MCF 10A (cell line): ENCODE data around the gene BEND7. TPM values are rescaled to one million over a fixed set of nuclear protein-coding genes. Genes with fewer than 3 reads are reported as not detected.
A peak's percentile ranks its signal among the peaks of the same experiment; 100 is the strongest.

Source experiments
- BruUV-seq: library from RNA; stranded (reverse); fragments of 400-500 nt; replicated peaks from 2 replicates; lab custom pipeline; 2021; lab: Mats Ljungman, UMichigan
- CTCF ChIA-PET: fragments of 300-600 bp; sonication (Branson Sonifier 250); formaldehyde crosslinking; extraction: SDS; loops from one replicate; lab custom pipeline; 2021; ENCODE audit warnings: antibody characterized with exemption, inconsistent platforms; lab: Yijun Ruan, JAX
- POLR2A ChIA-PET: fragments of 300-600, 350-650 bp; sonication (Branson Sonifier 250); formaldehyde crosslinking; extraction: SDS; loops from one replicate; lab custom pipeline; 2020; ENCODE audit warnings: antibody characterized with exemption, inconsistent platforms; lab: Yijun Ruan, JAX
- DNase-seq: peaks from one replicate; pipeline ENCODE4 v3.0.0-alpha.2; 2018; ENCODE audit not compliant: unreplicated experiment
- H3K27ac Mint-ChIP-seq: one replicate; pipeline ENCODE4 v1.8.0; 2022; ENCODE audit warnings: mild to moderate bottlenecking, low read depth, mixed read lengths; ENCODE audit not compliant: unreplicated experiment
- H3K27me3 Mint-ChIP-seq: one replicate; pipeline ENCODE4 v1.8.0; 2022; ENCODE audit warnings: mixed read lengths; ENCODE audit not compliant: insufficient read depth, unreplicated experiment
- H3K36me3 Mint-ChIP-seq: one replicate; pipeline ENCODE4 v1.8.0; 2022; ENCODE audit warnings: mild to moderate bottlenecking, moderate library complexity, mixed read lengths; ENCODE audit not compliant: insufficient read depth, unreplicated experiment
- H3K4me1 Mint-ChIP-seq: one replicate; pipeline ENCODE4 v1.8.0; 2022; ENCODE audit warnings: mixed read lengths; ENCODE audit not compliant: insufficient read depth, unreplicated experiment
- H3K4me3 Mint-ChIP-seq: one replicate; pipeline ENCODE4 v1.8.0; 2022; ENCODE audit warnings: mild to moderate bottlenecking, moderate library complexity, mixed read lengths; ENCODE audit not compliant: unreplicated experiment
- H3K9me3 Mint-ChIP-seq: one replicate; pipeline ENCODE4 v1.8.0; 2022; ENCODE audit warnings: mixed read lengths; ENCODE audit not compliant: unreplicated experiment
- CTCF ChIP-seq: fragments of 200-600 bp; IDR thresholded peaks from one replicate; pipeline ENCODE4 v1.8.0; 2022; ENCODE audit warnings: antibody characterized with exemption, mild to moderate bottlenecking; ENCODE audit not compliant: unreplicated experiment
- intact Hi-C: fragments of 100-400 bp; cut with micrococcal nuclease; formaldehyde crosslinking; loops from 2 replicates; pipeline ENCODE4 v1.14.1; 2022
- total RNA-seq: library from RNA; stranded (reverse); gene quantifications from 2 replicates; pipeline ENCODE4 v1.2.3, GENCODE V29; 2022

The BEND7 gene
- total RNA-seq, 1 experiment from 2014 or later, result 12.4 TPM

- Mint-ChIP-seq H3K36me3 (no peaks in the 10 kb centered on the region), H3K4me3 (no peak overlapping the region), H3K9me3 (no peaks in the 10 kb centered on the region), H3K27me3 (no peaks in the 10 kb centered on the region), H3K4me1 (no peaks in the 10 kb centered on the region), H3K27ac (no peak overlapping the region)
- BruUV-seq, result no TSS peak
- CTCF ChIA-PET, result interaction anchor here (1.3 kb wide), 1 partner anchor 13 kb away, joined by 4 read pairs; no protein-coding TSS in a partner anchor
- POLR2A ChIA-PET, result no interaction called here
- intact Hi-C loops, result no loop called here
- no peak for TF ChIP-seq CTCF
- no peak for DNase-seq
Measured at GRCh38 chr10:13483951-13484350, 44.9 kb downstream of the BEND7 start.

- H3K36me3 Mint-ChIP-seq, result no peaks in the 10 kb centered on the region
- no peak overlapping the region for H3K4me3 Mint-ChIP-seq
- no peaks in the 10 kb centered on the region for H3K4me1 Mint-ChIP-seq
- no peak for TF ChIP-seq CTCF
- H3K9me3 Mint-ChIP-seq, result no peaks in the 10 kb centered on the region
- H3K27ac Mint-ChIP-seq, result no peak overlapping the region
- no TSS peak for BruUV-seq
- ChIA-PET CTCF (interaction anchor here (1.0 to 1.3 kb wide), 3 partner anchors 12 to 180 kb away, joined by 3 to 6 read pairs (median 4); no protein-coding TSS in a partner anchor), POLR2A (no interaction called here)
- DNase-seq, result no peak
- H3K27me3 Mint-ChIP-seq, result no peaks in the 10 kb centered on the region
- intact Hi-C loops, result no loop called here
Measured at GRCh38 chr10:13483073-13483472, 45.7 kb downstream of the BEND7 start.

- Mint-ChIP-seq H3K4me3 (no peak overlapping the region), H3K4me1 (no peaks in the 10 kb centered on the region), H3K36me3 (no peaks in the 10 kb centered on the region), H3K27ac (no peak overlapping the region), H3K27me3 (no peaks in the 10 kb centered on the region), H3K9me3 (no peaks in the 10 kb centered on the region)
- no TSS peak for BruUV-seq
- POLR2A ChIA-PET, result no interaction called here
- no peak for TF ChIP-seq CTCF
- intact Hi-C loops, result no loop called here
- CTCF ChIA-PET, result interaction anchor here (0.5 to 1.3 kb wide), 5 partner anchors 9 to 825 kb away, joined by 3 to 5 read pairs (median 3); no protein-coding TSS in a partner anchor
- DNase-seq, result no peak
Measured at GRCh38 chr10:13481690-13482089, 47.1 kb downstream of the BEND7 start.

GRCh38 chr10:13475124-13475523 is 53.7 kb downstream of the BEND7 start:
- H3K27ac Mint-ChIP-seq, result no peak overlapping the region
- no peaks in the 10 kb centered on the region for H3K36me3 Mint-ChIP-seq
- peak; percentile 2 for DNase-seq
- no peak overlapping the region for H3K4me3 Mint-ChIP-seq
- BruUV-seq, result no TSS peak
- intact Hi-C loops, result no loop called here
- ChIA-PET CTCF (interaction anchor here (0.7 to 1.7 kb wide), 4 partner anchors 85 to 103 kb away, joined by 3 to 4 read pairs (median 4); no protein-coding TSS in a partner anchor), POLR2A (interaction anchor here (0.6 to 0.7 kb wide), 2 partner anchors 111 to 1427 kb away, joined by 3 read pairs; partner anchors contain the start of gene PRPF18)
- no peak for TF ChIP-seq CTCF
- H3K9me3 Mint-ChIP-seq, result no peaks in the 10 kb centered on the region
- no peaks in the 10 kb centered on the region for H3K27me3 Mint-ChIP-seq
- H3K4me1 Mint-ChIP-seq, result no peaks in the 10 kb centered on the region
